Ascending aorta (tissue), 2 donors: ENCODE results near the gene ALG11. TPM values are rescaled to one million over a fixed set of nuclear protein-coding genes. Genes with fewer than 3 reads are reported as not detected.
A peak's percentile ranks its signal among the peaks of the same experiment; 100 is the strongest.

ENCODE experiments used
- DNase-seq, 2 donors: peaks; one replicate each; pipeline ENCODE4 v3.0.0-alpha.2; 2019; ENCODE audit warnings: low spot score in 2 of 2
- H3K27ac ChIP-seq, 2 donors: fragments of 200-600 bp; sonication (generic); one replicate each; pipeline ENCODE4 v1.5.1; 2016 to 2017; ENCODE audit warnings: mild to moderate bottlenecking in 1 of 2
- H3K27me3 ChIP-seq: fragments of 200-600 bp; sonication (generic); one replicate; pipeline ENCODE4 v1.5.1; 2017
- H3K36me3 ChIP-seq, 2 donors: fragments of 200-600 bp; sonication (generic); one replicate each; pipeline ENCODE4 v1.5.1; 2016
- H3K4me1 ChIP-seq, 2 donors: fragments of 200-600 bp; sonication (generic); one replicate each; pipeline ENCODE4 v1.5.1; 2016 to 2017; ENCODE audit warnings: mild to moderate bottlenecking in 1 of 2
- H3K4me3 ChIP-seq, 2 donors: fragments of 200-600 bp; sonication (generic); one replicate each; pipeline ENCODE4 v1.5.1; 2016 to 2017; ENCODE audit warnings: mild to moderate bottlenecking in 1 of 2
- H3K9me3 ChIP-seq, 2 donors: fragments of 200-600 bp; sonication (generic); one replicate each; pipeline ENCODE4 v1.5.1; 2016
- intact Hi-C: fragments of 100-400 bp; cut with DNase I; formaldehyde crosslinking; loops from one replicate; pipeline ENCODE4 v1.15.1; 2023
- total RNA-seq: library from RNA; depleted of rRNA; stranded (reverse); fragments of >200 nt; gene quantifications from one replicate; pipeline ENCODE4 v1.1.0, GENCODE V29; 2016
- TF ChIP-seq, protein P1 (sequence below), 3 experiments: fragments of 200-600 bp in 2 of 3; fragments of 450-650 bp in 1 of 3; sonication (generic) in 2 of 3; IDR thresholded peaks; one replicate each; pipeline ENCODE4 v1.5.1; 2016 to 2019; ENCODE audit warnings: antibody characterized with exemption in 3 of 3, mild to moderate bottlenecking in 1 of 3, moderate library complexity in 1 of 3

Gene ALG11
- total RNA-seq, 1 donor from 2014 or later: 13.6 TPM

DNA sequence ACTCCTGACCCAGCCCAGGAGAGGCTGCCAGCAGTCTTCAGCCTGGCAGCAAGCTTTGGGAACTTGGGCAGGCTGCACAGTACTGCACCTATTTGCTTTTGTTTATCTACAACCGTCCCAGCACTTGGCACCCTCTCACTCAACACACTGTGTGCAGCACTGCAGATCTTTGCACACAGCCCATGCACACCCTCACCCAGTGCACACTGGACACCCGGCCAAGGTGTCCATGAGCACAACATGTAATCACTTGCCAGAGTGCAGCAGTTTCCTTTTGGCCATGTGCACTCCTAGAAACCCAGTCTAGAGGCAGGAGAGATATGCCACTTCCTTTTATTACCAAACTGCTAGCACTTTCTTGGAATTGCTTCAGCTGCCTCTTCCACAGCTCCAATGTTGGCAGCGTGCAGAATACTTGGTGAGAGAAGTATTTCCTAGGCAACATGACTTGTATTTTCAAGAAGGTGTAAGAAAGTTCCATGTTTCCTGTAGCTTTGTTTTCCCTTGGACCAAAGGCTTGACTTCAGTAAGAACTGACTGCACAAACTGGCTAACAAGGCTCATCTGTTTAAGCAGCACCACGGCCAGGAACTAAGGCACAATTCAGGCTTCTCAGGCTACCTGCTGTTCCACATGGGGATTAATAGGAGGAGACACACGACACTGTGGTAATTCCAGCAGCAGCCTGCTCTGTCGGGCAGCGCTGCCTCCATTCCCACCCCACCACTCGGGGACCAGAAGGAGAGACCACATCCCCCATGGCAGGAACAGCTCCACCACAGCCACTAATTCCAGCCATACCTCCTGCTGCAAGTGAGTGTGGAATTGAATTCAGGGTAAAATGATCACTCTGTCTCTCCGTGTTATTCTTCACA, 16.3 kb upstream of the ALG11 start:
- no peaks in the 10 kb centered on the region for H3K36me3 ChIP-seq
- H3K9me3 ChIP-seq: no peaks in the 10 kb centered on the region
- no peak for DNase-seq
- peak overlapping the region in 1 of 2 donors; percentile 34 for H3K4me3 ChIP-seq
- peak overlapping the region in 1 of 2 donors; percentile 36 for H3K27ac ChIP-seq
- H3K4me1 ChIP-seq: peaks cover 3 to 19% of the 10 kb centered on the region in 2 donors
- TF ChIP-seq, protein P1, sequence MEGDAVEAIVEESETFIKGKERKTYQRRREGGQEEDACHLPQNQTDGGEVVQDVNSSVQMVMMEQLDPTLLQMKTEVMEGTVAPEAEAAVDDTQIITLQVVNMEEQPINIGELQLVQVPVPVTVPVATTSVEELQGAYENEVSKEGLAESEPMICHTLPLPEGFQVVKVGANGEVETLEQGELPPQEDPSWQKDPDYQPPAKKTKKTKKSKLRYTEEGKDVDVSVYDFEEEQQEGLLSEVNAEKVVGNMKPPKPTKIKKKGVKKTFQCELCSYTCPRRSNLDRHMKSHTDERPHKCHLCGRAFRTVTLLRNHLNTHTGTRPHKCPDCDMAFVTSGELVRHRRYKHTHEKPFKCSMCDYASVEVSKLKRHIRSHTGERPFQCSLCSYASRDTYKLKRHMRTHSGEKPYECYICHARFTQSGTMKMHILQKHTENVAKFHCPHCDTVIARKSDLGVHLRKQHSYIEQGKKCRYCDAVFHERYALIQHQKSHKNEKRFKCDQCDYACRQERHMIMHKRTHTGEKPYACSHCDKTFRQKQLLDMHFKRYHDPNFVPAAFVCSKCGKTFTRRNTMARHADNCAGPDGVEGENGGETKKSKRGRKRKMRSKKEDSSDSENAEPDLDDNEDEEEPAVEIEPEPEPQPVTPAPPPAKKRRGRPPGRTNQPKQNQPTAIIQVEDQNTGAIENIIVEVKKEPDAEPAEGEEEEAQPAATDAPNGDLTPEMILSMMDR (IDR thresholded peaks at IDR 0.05): no peak
- intact Hi-C loops: no loop called here
- no peaks in the 10 kb centered on the region for H3K27me3 ChIP-seq

DNA sequence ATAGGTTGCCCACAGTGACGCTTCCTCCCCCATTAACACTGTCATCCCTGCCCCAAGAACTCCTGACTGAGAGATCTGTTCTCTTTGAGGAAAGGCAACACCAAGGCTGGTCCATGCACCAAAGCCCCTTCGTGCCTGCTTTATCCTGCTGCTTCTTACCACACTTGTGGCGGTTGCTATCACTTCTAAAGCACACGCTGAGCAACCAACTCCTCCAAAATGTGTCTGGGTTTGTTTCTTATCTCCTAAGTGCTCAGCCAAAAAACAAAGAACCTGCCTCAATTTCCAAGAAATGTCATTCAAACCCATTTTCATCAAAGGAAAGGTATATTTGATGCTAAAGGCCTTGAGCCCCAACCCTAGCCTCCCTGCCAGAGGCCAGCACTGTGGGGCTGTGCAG, 15.6 kb upstream of the ALG11 start:
- Histone ChIP-seq H3K27ac (peak overlapping the region in 1 of 2 donors; percentile 36), H3K4me1 (peaks cover 3 to 19% of the 10 kb centered on the region in 2 donors), H3K4me3 (no peak overlapping the region), H3K9me3 (no peaks in the 10 kb centered on the region), H3K27me3 (no peaks in the 10 kb centered on the region), H3K36me3 (no peaks in the 10 kb centered on the region)
- TF ChIP-seq, protein P1 (IDR thresholded peaks at IDR 0.05): no peak
- intact Hi-C loops: no loop called here
- DNase-seq: no peak

DNA sequence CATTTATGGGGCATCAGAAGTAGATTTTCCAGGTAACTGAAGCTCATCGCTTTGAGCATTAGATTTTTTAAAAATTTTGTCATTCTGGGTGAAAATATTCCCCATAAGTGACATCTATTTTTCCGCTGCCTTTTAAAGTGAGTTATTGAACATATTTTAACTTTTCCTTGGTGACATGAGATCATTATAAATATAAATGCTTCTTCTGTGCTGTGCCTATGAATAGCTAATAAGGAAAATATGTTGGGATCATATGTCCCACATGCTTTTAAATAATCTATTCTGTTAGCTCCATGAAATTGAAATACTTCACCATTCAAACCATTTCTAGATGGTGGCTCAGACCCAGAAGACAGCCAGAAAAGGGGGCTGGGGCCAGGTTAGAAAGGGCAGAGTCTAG, 15.0 kb upstream of the ALG11 start:
- peaks cover 3 to 19% of the 10 kb centered on the region in 2 donors for H3K4me1 ChIP-seq
- TF ChIP-seq, protein P1 (IDR thresholded peaks at IDR 0.05): no peak
- H3K9me3 ChIP-seq: no peaks in the 10 kb centered on the region
- H3K27me3 ChIP-seq: no peaks in the 10 kb centered on the region
- H3K4me3 ChIP-seq: no peak overlapping the region
- H3K36me3 ChIP-seq: no peaks in the 10 kb centered on the region
- DNase-seq: no peak
- H3K27ac ChIP-seq: no peak overlapping the region
- intact Hi-C loops: no loop called here

GRCh38 chr13:51997641-51998330, 14.4 kb upstream of the ALG11 start:
- TF ChIP-seq, protein P1 (IDR thresholded peaks at IDR 0.05): no peak
- intact Hi-C loops: no loop called here
- no peaks in the 10 kb centered on the region for H3K9me3 ChIP-seq
- no peaks in the 10 kb centered on the region for H3K36me3 ChIP-seq
- DNase-seq: no peak
- no peak overlapping the region for H3K4me3 ChIP-seq
- H3K27me3 ChIP-seq: no peaks in the 10 kb centered on the region
- no peak overlapping the region for H3K27ac ChIP-seq
- peaks cover 3 to 19% of the 10 kb centered on the region in 2 donors for H3K4me1 ChIP-seq

- DNase-seq: no peak
- no peaks in the 10 kb centered on the region for H3K9me3 ChIP-seq
- H3K27ac ChIP-seq: no peak overlapping the region
- H3K36me3 ChIP-seq: no peaks in the 10 kb centered on the region
- H3K4me1 ChIP-seq: peaks cover 3 to 19% of the 10 kb centered on the region in 2 donors
- no peaks in the 10 kb centered on the region for H3K27me3 ChIP-seq
- TF ChIP-seq, protein P1 (IDR thresholded peaks at IDR 0.05): no peak
- intact Hi-C loops: no loop called here
- no peak overlapping the region for H3K4me3 ChIP-seq
Measured at GRCh38 chr13:51998723-51999509, 13.3 kb upstream of the ALG11 start.
